GM12878 (cell line): ENCODE data around the gene GLA. TPM values are rescaled to one million over a fixed set of nuclear protein-coding genes. Genes with fewer than 3 reads are reported as not detected.
A peak's percentile ranks its signal among the peaks of the same experiment; 100 is the strongest.

Source experiments
- BHLHE40 ChIP-seq, 2 experiments: fragments of 450-650 bp in 1 of 2; IDR thresholded peaks; 2 replicates each; pipeline ENCODE4 v1.6.1; 2011 to 2017; ENCODE audit warnings: low read depth in 2 of 2, borderline replicate concordance in 1 of 2, improper control_type of control experiment in 1 of 2, low read length in 1 of 2, mild to moderate bottlenecking in 1 of 2
- BMI1 ChIP-seq: fragments of 450-650 bp; IDR thresholded peaks from 2 replicates; pipeline ENCODE4 v1.6.1; 2016; ENCODE audit warnings: mild to moderate bottlenecking, moderate library complexity, borderline replicate concordance
- BRCA1 ChIP-seq: IDR thresholded peaks from 2 replicates; pipeline ENCODE4 v1.6.1; 2011; ENCODE audit warnings: low read depth, low read length, improper control_type of control experiment
- CEBPB ChIP-seq, 2 experiments: fragments of 150-350 bp in 1 of 2; IDR thresholded peaks; 2 replicates each; pipeline ENCODE4 v1.6.1; 2012 to 2014; ENCODE audit warnings: low read depth in 2 of 2, low read length in 2 of 2, borderline replicate concordance in 1 of 2, inconsistent platforms in 1 of 2
- RAD21 ChIP-seq: IDR thresholded peaks from 2 replicates; pipeline ENCODE4 v1.6.1; 2011; ENCODE audit warnings: mild to moderate bottlenecking, low read depth, low read length, moderate library complexity; ENCODE audit not compliant: insufficient read depth
- RUNX3 ChIP-seq: IDR thresholded peaks from 2 replicates; pipeline ENCODE4 v1.6.1; 2012; ENCODE audit warnings: low read length, inconsistent platforms
- TBL1XR1 ChIP-seq: IDR thresholded peaks from 2 replicates; pipeline ENCODE4 v1.6.1; 2012; ENCODE audit warnings: low read depth, low read length, improper control_type of control experiment
- ZNF384 ChIP-seq: IDR thresholded peaks from 2 replicates; pipeline ENCODE4 v1.6.1; 2012; ENCODE audit warnings: low read depth, mild to moderate bottlenecking, low read length, improper control_type of control experiment, borderline replicate concordance
- ZNF622 ChIP-seq: fragments of 450-650 bp; IDR thresholded peaks from 2 replicates; pipeline ENCODE4 v1.6.1; 2017; ENCODE audit warnings: mild to moderate bottlenecking, inconsistent platforms
- polyA plus RNA-seq, 11 experiments: library from polyadenylated mRNA; depleted of rRNA in 4 of 11; unstranded in 6 of 11; stranded (reverse) in 5 of 11; fragments of >200 nt; fragmentation: Nextera tagmentation in 4 of 11; fragmentation: Illumina TruSeq in 1 of 11; extraction: Ambion mirVana in 4 of 11; extraction: Trizol in 1 of 11; gene quantifications; 1 replicate in 1 of 11; 2 replicates in 10 of 11; pipeline versions ENCODE4 v1.2.1 to v1.2.3, GENCODE V29; 2011 to 2016; ENCODE audit warnings: inconsistent platforms in 2 of 11, missing spikeins in 2 of 11, low read depth in 1 of 11
- total RNA-seq, 4 experiments: library from RNA; depleted of rRNA in 3 of 4; stranded (reverse); fragments of >200 nt in 3 of 4; fragmentation: Illumina TruSeq in 1 of 4; extraction: Trizol in 1 of 4; gene quantifications; 2 replicates each; pipeline versions ENCODE4 v1.2.1 to v1.2.3, GENCODE V29; 2013 to 2021
- TF ChIP-seq, protein P1 (sequence below): fragments of 450-650 bp; IDR thresholded peaks from 2 replicates; pipeline ENCODE4 v1.6.1; 2017; ENCODE audit warnings: mild to moderate bottlenecking, moderate library complexity
- TF ChIP-seq, protein P2 (sequence below): fragments of 450-650 bp; IDR thresholded peaks from 2 replicates; pipeline ENCODE4 v1.6.1; 2014; ENCODE audit warnings: mild to moderate bottlenecking
- TF ChIP-seq, protein P3 (sequence below): IDR thresholded peaks from 2 replicates; pipeline ENCODE4 v1.6.1; 2012; ENCODE audit warnings: mild to moderate bottlenecking, low read depth, low read length

The GLA gene
- total and polyA plus RNA-seq, 10 of the 15 experiments (the other 5 are each of a cell fraction or from before 2014, with no cell fraction given): 23.8 to 66.4 (median 29.1) TPM

DNA sequence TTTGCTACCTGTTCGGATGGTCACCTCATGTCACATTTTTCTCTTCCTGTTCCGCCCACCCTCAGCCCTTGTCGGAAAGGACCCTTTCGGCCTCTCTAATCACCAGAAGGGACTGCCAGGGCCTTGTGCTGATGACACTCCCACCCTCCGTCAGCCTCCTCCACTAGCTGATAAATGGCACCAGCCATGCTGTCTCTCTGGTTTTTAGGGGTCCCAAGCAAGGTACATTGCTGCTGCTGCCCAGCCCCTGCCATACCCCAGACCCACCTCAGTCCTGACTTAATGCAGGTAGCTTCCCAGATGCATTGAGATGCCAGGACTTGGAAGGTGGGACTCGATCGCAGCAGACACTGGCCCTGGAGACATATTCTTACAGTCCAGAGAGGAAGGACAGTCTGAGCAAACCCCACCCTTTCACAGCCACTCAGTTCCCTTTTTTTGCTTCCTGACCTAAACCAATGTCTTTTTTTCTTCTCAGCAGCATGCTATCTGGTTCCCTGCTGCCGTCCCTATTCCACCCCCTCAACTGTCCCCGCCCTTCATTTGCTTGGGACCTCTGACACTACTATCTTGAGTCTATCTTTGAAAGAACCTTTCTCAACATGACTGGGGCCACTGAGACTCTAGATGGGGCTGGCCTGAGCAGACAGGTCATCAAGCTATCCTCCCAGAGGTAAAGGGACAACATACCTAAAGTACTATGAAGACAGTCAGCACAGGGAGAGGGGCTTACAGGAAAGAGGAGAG lies 21.8 kb downstream of the GLA start, which contains the start of gene BTK (continued):
- TF ChIP-seq, protein P1, sequence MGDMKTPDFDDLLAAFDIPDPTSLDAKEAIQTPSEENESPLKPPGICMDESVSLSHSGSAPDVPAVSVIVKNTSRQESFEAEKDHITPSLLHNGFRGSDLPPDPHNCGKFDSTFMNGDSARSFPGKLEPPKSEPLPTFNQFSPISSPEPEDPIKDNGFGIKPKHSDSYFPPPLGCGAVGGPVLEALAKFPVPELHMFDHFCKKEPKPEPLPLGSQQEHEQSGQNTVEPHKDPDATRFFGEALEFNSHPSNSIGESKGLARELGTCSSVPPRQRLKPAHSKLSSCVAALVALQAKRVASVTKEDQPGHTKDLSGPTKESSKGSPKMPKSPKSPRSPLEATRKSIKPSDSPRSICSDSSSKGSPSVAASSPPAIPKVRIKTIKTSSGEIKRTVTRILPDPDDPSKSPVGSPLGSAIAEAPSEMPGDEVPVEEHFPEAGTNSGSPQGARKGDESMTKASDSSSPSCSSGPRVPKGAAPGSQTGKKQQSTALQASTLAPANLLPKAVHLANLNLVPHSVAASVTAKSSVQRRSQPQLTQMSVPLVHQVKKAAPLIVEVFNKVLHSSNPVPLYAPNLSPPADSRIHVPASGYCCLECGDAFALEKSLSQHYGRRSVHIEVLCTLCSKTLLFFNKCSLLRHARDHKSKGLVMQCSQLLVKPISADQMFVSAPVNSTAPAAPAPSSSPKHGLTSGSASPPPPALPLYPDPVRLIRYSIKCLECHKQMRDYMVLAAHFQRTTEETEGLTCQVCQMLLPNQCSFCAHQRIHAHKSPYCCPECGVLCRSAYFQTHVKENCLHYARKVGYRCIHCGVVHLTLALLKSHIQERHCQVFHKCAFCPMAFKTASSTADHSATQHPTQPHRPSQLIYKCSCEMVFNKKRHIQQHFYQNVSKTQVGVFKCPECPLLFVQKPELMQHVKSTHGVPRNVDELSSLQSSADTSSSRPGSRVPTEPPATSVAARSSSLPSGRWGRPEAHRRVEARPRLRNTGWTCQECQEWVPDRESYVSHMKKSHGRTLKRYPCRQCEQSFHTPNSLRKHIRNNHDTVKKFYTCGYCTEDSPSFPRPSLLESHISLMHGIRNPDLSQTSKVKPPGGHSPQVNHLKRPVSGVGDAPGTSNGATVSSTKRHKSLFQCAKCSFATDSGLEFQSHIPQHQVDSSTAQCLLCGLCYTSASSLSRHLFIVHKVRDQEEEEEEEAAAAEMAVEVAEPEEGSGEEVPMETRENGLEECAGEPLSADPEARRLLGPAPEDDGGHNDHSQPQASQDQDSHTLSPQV: no peak
- TF ChIP-seq BRCA1: no peak
- no peak for TF ChIP-seq RAD21
- TF ChIP-seq BMI1: no peak
- TF ChIP-seq, protein P2, sequence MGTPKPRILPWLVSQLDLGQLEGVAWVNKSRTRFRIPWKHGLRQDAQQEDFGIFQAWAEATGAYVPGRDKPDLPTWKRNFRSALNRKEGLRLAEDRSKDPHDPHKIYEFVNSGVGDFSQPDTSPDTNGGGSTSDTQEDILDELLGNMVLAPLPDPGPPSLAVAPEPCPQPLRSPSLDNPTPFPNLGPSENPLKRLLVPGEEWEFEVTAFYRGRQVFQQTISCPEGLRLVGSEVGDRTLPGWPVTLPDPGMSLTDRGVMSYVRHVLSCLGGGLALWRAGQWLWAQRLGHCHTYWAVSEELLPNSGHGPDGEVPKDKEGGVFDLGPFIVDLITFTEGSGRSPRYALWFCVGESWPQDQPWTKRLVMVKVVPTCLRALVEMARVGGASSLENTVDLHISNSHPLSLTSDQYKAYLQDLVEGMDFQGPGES: no peak
- TF ChIP-seq ZNF622: no peak
- TF ChIP-seq BHLHE40 (IDR thresholded peaks at IDR 0.05; ENCODE audit: borderline replicate concordance in 1 of 2, low read depth in 2 of 2, low read length in 1 of 2): no peak
- TF ChIP-seq, protein P3, sequence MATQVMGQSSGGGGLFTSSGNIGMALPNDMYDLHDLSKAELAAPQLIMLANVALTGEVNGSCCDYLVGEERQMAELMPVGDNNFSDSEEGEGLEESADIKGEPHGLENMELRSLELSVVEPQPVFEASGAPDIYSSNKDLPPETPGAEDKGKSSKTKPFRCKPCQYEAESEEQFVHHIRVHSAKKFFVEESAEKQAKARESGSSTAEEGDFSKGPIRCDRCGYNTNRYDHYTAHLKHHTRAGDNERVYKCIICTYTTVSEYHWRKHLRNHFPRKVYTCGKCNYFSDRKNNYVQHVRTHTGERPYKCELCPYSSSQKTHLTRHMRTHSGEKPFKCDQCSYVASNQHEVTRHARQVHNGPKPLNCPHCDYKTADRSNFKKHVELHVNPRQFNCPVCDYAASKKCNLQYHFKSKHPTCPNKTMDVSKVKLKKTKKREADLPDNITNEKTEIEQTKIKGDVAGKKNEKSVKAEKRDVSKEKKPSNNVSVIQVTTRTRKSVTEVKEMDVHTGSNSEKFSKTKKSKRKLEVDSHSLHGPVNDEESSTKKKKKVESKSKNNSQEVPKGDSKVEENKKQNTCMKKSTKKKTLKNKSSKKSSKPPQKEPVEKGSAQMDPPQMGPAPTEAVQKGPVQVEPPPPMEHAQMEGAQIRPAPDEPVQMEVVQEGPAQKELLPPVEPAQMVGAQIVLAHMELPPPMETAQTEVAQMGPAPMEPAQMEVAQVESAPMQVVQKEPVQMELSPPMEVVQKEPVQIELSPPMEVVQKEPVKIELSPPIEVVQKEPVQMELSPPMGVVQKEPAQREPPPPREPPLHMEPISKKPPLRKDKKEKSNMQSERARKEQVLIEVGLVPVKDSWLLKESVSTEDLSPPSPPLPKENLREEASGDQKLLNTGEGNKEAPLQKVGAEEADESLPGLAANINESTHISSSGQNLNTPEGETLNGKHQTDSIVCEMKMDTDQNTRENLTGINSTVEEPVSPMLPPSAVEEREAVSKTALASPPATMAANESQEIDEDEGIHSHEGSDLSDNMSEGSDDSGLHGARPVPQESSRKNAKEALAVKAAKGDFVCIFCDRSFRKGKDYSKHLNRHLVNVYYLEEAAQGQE: no peak
- no peak for TF ChIP-seq CEBPB (IDR thresholded peaks at IDR 0.05; ENCODE audit: borderline replicate concordance in 1 of 2, low read depth in 2 of 2, low read length in 2 of 2)
- TF ChIP-seq TBL1XR1: no peak
- TF ChIP-seq RUNX3: peak; percentile 61
- TF ChIP-seq ZNF384: peak; percentile 53
